Measurements from ENCODE around the gene BHMT.

DNA sequence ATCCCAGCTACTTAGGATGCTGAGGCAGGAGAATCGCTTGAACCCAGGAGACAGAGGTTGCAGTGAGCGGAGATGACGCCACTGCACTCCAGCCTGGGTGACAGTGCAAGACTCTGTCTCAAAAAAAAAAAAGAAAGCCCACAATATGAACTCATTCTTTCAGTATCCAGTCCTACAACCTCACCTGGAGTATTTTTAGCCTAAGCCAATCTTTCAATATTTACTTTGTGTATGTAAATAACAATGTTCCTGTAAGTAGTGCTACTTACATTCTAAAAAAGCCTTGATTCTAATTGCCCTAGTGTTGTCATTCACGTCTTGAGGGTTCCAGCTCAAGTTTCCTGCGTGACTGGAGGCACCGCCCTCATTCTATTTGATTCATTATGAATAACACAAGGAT, 62.0 kb downstream of the BHMT start:
- no peak for TF ChIP-seq CTCF (IDR thresholded peaks at IDR 0.05; ENCODE audit: poor library complexity)
- TF ChIP-seq EZH2 (IDR thresholded peaks at IDR 0.05; ENCODE audit: borderline replicate concordance) = no peak

All from hepatocyte (in vitro differentiated cells).